Mesenchymal stem cell (in vitro differentiated cells and primary cell): ENCODE results near the gene LFNG.
A peak's percentile ranks its signal among the peaks of the same experiment; 100 is the strongest.

ENCODE experiments used
- DNase-seq: peaks from one replicate; pipeline ENCODE4 v3.0.0-alpha.2; 2013
- H2AFZ ChIP-seq: one replicate; pipeline ENCODE4 v1.6.1; 2013; ENCODE audit warnings: low read depth, mild to moderate bottlenecking, control low read depth, inconsistent platforms, low read length, moderate library complexity
- H2AK5ac ChIP-seq: 2 replicates; pipeline ENCODE4 v1.6.1; 2013; ENCODE audit warnings: low read length, moderate library complexity, mild to moderate bottlenecking, inconsistent platforms; ENCODE audit not compliant: severe bottlenecking
- H2BK120ac ChIP-seq: one replicate; pipeline ENCODE4 v1.6.1; 2013; ENCODE audit warnings: low read depth, mild to moderate bottlenecking, inconsistent platforms, low read length, moderate library complexity
- H2BK12ac ChIP-seq, 2 experiments: one replicate each; pipeline ENCODE4 v1.6.1; 2013; ENCODE audit warnings: inconsistent platforms in 2 of 2, low read length in 2 of 2, mild to moderate bottlenecking in 2 of 2, moderate library complexity in 2 of 2, control low read depth in 1 of 2
- H2BK15ac ChIP-seq: one replicate; pipeline ENCODE4 v1.6.1; 2013; ENCODE audit warnings: mild to moderate bottlenecking, low read depth, inconsistent platforms; ENCODE audit not compliant: poor library complexity, severe bottlenecking
- H2BK5ac ChIP-seq: 2 replicates; pipeline ENCODE4 v1.6.1; 2013; ENCODE audit warnings: low read depth, mild to moderate bottlenecking, low read length, control low read depth, inconsistent platforms; ENCODE audit not compliant: poor library complexity, severe bottlenecking
- H3K14ac ChIP-seq, 2 experiments: one replicate each; pipeline ENCODE4 v1.6.1; 2013; ENCODE audit warnings: inconsistent platforms in 2 of 2, low read length in 2 of 2, control low read depth in 1 of 2, mild to moderate bottlenecking in 1 of 2, moderate library complexity in 1 of 2
- H3K18ac ChIP-seq, 2 experiments: one replicate each; pipeline ENCODE4 v1.6.1; 2013; ENCODE audit warnings: inconsistent platforms in 2 of 2, low read length in 2 of 2, control low read depth in 1 of 2, low read depth in 1 of 2, mild to moderate bottlenecking in 1 of 2
- H3K23ac ChIP-seq, 2 experiments: one replicate each; pipeline ENCODE4 v1.6.1; 2013; ENCODE audit warnings: inconsistent platforms in 2 of 2, low read length in 2 of 2, mild to moderate bottlenecking in 2 of 2, moderate library complexity in 2 of 2, control low read depth in 1 of 2
- H3K27ac ChIP-seq: 2 replicates; pipeline ENCODE4 v1.5.1; 2013; ENCODE audit warnings: mild to moderate bottlenecking, moderate library complexity, low read length, control low read depth, inconsistent platforms; ENCODE audit not compliant: poor library complexity, severe bottlenecking
- H3K27me3 ChIP-seq, 2 experiments: 2 replicates each; pipeline versions ENCODE4 v1.6.1 to v1.7.0; 2013; ENCODE audit warnings: low read length in 2 of 2, mild to moderate bottlenecking in 2 of 2, moderate library complexity in 2 of 2, control low read depth in 1 of 2, inconsistent platforms in 1 of 2; ENCODE audit not compliant: control insufficient read depth in 1 of 2, insufficient read depth in 1 of 2
- H3K36me3 ChIP-seq, 2 experiments: 2 replicates each; pipeline versions ENCODE4 v1.6.1 to v1.7.0; 2013; ENCODE audit warnings: low read length in 2 of 2, control low read depth in 1 of 2, inconsistent platforms in 1 of 2, low read depth in 1 of 2, mild to moderate bottlenecking in 1 of 2; ENCODE audit not compliant: insufficient read depth in 2 of 2, control insufficient read depth in 1 of 2
- H3K4ac ChIP-seq, 2 experiments: one replicate each; pipeline ENCODE4 v1.6.1; 2013; ENCODE audit warnings: inconsistent platforms in 2 of 2, low read length in 2 of 2, mild to moderate bottlenecking in 2 of 2, moderate library complexity in 2 of 2, control low read depth in 1 of 2, low read depth in 1 of 2
- H3K4me1 ChIP-seq: 2 replicates; pipeline ENCODE4 v1.6.1; 2013; ENCODE audit warnings: low read depth, low read length, control low read depth; ENCODE audit not compliant: control insufficient read depth, insufficient read depth
- H3K4me2 ChIP-seq: 2 replicates; pipeline ENCODE4 v1.6.1; 2013; ENCODE audit warnings: low read length, mild to moderate bottlenecking, inconsistent platforms; ENCODE audit not compliant: poor library complexity, severe bottlenecking
- H3K4me3 ChIP-seq, 2 experiments: 2 replicates each; pipeline versions ENCODE4 v1.5.1 to v1.7.0; 2013; ENCODE audit warnings: low read length in 2 of 2, mild to moderate bottlenecking in 2 of 2, control low read depth in 1 of 2, low read depth in 1 of 2; ENCODE audit not compliant: insufficient read depth in 1 of 2
- H3K79me1 ChIP-seq: replicated peaks from 2 replicates; pipeline ENCODE4 v1.6.1; 2013; ENCODE audit warnings: mild to moderate bottlenecking, control low read depth, low read length, inconsistent platforms; ENCODE audit not compliant: poor library complexity, severe bottlenecking
- H3K9ac ChIP-seq: 2 replicates; pipeline ENCODE4 v1.7.0; 2013; ENCODE audit warnings: mild to moderate bottlenecking, low read length, moderate library complexity
- H3K9me3 ChIP-seq: 2 replicates; pipeline ENCODE4 v1.7.0; 2013; ENCODE audit warnings: mild to moderate bottlenecking, low read length; ENCODE audit not compliant: control insufficient read depth
- H4K8ac ChIP-seq: one replicate; pipeline ENCODE4 v1.6.1; 2013; ENCODE audit warnings: inconsistent platforms, mild to moderate bottlenecking, low read length, moderate library complexity
- H4K91ac ChIP-seq: one replicate; pipeline ENCODE4 v1.6.1; 2013; ENCODE audit warnings: mild to moderate bottlenecking, low read length, inconsistent platforms
- WGBS: methylation state at CpG from one replicate; pipeline ENCODE4 v1.1.7; 2013; ENCODE audit warnings: mixed read lengths; 5-methylcytosine and 5-hydroxymethylcytosine counted together

The LFNG gene

GRCh38 chr7:2477447-2478398, 41.9 kb upstream of the LFNG start:
- no peak overlapping the region for H3K27ac ChIP-seq
- no peak overlapping the region for H2BK15ac ChIP-seq
- H3K79me1 ChIP-seq: peaks cover 4% of the 10 kb centered on the region
- peak overlapping the region; percentile 4 for H3K4me2 ChIP-seq
- peak overlapping the region; percentile 71 for H4K91ac ChIP-seq
- H3K36me3 ChIP-seq: no peaks in the 10 kb centered on the region
- H4K8ac ChIP-seq: peak overlapping the region; percentile 59
- DNase-seq: peak; percentile 59
- peak overlapping the region in 1 of 2 experiments; percentile 61 for H3K14ac ChIP-seq
- H2BK12ac ChIP-seq: peak overlapping the region in 1 of 2 experiments; percentile 59
- H3K9ac ChIP-seq: peak overlapping the region; percentile 56
- no peak overlapping the region for H3K23ac ChIP-seq
- peaks cover 2% of the 10 kb centered on the region for H3K9me3 ChIP-seq
- H3K4me1 ChIP-seq: peaks cover 40% of the 10 kb centered on the region
- peak overlapping the region; percentile 90 for H2AK5ac ChIP-seq
- H2BK5ac ChIP-seq: no peak overlapping the region
- H3K18ac ChIP-seq: peak overlapping the region; percentile 42 to 67
- peaks cover 13 to 38% of the 10 kb centered on the region in 2 experiments for H3K27me3 ChIP-seq
- H3K4ac ChIP-seq: peak overlapping the region in 1 of 2 experiments; percentile 13
- H3K4me3 ChIP-seq: peak overlapping the region in 1 of 2 experiments; percentile 33
- peak overlapping the region; percentile 2 for H2BK120ac ChIP-seq
- 37% methylated on average over 32 of the region's 34 CpGs for WGBS
- no peak overlapping the region for H2AFZ ChIP-seq

GRCh38 chr7:2478399-2478785, 41.2 kb upstream of the LFNG start:
- peaks cover 4% of the 10 kb centered on the region for H3K79me1 ChIP-seq
- H3K27ac ChIP-seq: no peak overlapping the region
- no peak overlapping the region for H2AFZ ChIP-seq
- no peaks in the 10 kb centered on the region for H3K36me3 ChIP-seq
- peak overlapping the region; percentile 2 for H2BK120ac ChIP-seq
- H3K4me3 ChIP-seq: no peak overlapping the region
- peaks cover 9% of the 10 kb centered on the region for H3K9me3 ChIP-seq
- peak overlapping the region in 1 of 2 experiments; percentile 34 for H2BK12ac ChIP-seq
- no peak overlapping the region for H2BK5ac ChIP-seq
- H4K91ac ChIP-seq: no peak overlapping the region
- peaks cover 40% of the 10 kb centered on the region for H3K4me1 ChIP-seq
- peak overlapping the region in 1 of 2 experiments; percentile 13 for H3K4ac ChIP-seq
- H3K4me2 ChIP-seq: no peak overlapping the region
- H3K23ac ChIP-seq: no peak overlapping the region
- no peak overlapping the region for H4K8ac ChIP-seq
- no peak overlapping the region for H3K18ac ChIP-seq
- WGBS: 75% methylated on average over 11 of the region's 11 CpGs
- no peak overlapping the region for H2BK15ac ChIP-seq
- peak overlapping the region in 1 of 2 experiments; percentile 26 for H3K14ac ChIP-seq
- H2AK5ac ChIP-seq: peak overlapping the region; percentile 90
- H3K27me3 ChIP-seq: peaks cover 13 to 39% of the 10 kb centered on the region in 2 experiments
- peak overlapping the region; percentile 61 for H3K9ac ChIP-seq
- no peak for DNase-seq

GRCh38 chr7:2478800-2479199, 40.8 kb upstream of the LFNG start:
- no peak overlapping the region for H3K4me3 ChIP-seq
- H2AK5ac ChIP-seq: no peak overlapping the region
- no peak overlapping the region for H3K4ac ChIP-seq
- no peak overlapping the region for H2AFZ ChIP-seq
- H3K4me2 ChIP-seq: no peak overlapping the region
- peaks cover 4% of the 10 kb centered on the region for H3K79me1 ChIP-seq
- no peak overlapping the region for H2BK15ac ChIP-seq
- H4K91ac ChIP-seq: no peak overlapping the region
- H3K23ac ChIP-seq: no peak overlapping the region
- H3K9me3 ChIP-seq: peaks cover 9% of the 10 kb centered on the region
- H2BK12ac ChIP-seq: no peak overlapping the region
- H3K9ac ChIP-seq: peak overlapping the region; percentile 61
- WGBS: 90% methylated on average over 19 of the region's 19 CpGs
- H3K18ac ChIP-seq: no peak overlapping the region
- H3K14ac ChIP-seq: no peak overlapping the region
- no peak overlapping the region for H2BK5ac ChIP-seq
- no peak for DNase-seq
- no peak overlapping the region for H2BK120ac ChIP-seq
- no peak overlapping the region for H3K27ac ChIP-seq
- H3K36me3 ChIP-seq: no peaks in the 10 kb centered on the region
- peaks cover 13 to 43% of the 10 kb centered on the region in 2 experiments for H3K27me3 ChIP-seq
- no peak overlapping the region for H4K8ac ChIP-seq
- peaks cover 40% of the 10 kb centered on the region for H3K4me1 ChIP-seq

- H2BK12ac ChIP-seq: no peak overlapping the region
- no peak overlapping the region for H3K4ac ChIP-seq
- peak overlapping the region; percentile 61 for H3K9ac ChIP-seq
- no peak overlapping the region for H4K8ac ChIP-seq
- H3K14ac ChIP-seq: no peak overlapping the region
- H2AFZ ChIP-seq: no peak overlapping the region
- no peak overlapping the region for H2BK15ac ChIP-seq
- no peak overlapping the region for H4K91ac ChIP-seq
- WGBS: 88% methylated on average over 16 of the region's 16 CpGs
- H3K4me3 ChIP-seq: no peak overlapping the region
- no peak overlapping the region for H2AK5ac ChIP-seq
- H3K4me1 ChIP-seq: peaks cover 40% of the 10 kb centered on the region
- H3K4me2 ChIP-seq: no peak overlapping the region
- H3K18ac ChIP-seq: no peak overlapping the region
- H3K79me1 ChIP-seq: peaks cover 4% of the 10 kb centered on the region
- peaks cover 9% of the 10 kb centered on the region for H3K9me3 ChIP-seq
- DNase-seq: no peak
- no peak overlapping the region for H3K27ac ChIP-seq
- H3K36me3 ChIP-seq: no peaks in the 10 kb centered on the region
- no peak overlapping the region for H2BK120ac ChIP-seq
- H2BK5ac ChIP-seq: no peak overlapping the region
- peaks cover 13 to 43% of the 10 kb centered on the region in 2 experiments for H3K27me3 ChIP-seq
- no peak overlapping the region for H3K23ac ChIP-seq
Observed at GRCh38 chr7:2479276-2480069, 40.1 kb upstream of the LFNG start.
